Gastrocnemius medialis (tissue), 4 donors: Measurements from ENCODE around the gene HES5.

Experiments used
- CTCF ChIP-seq, 5 experiments: fragments of 450-650 bp in 3 of 5; fragments of 200-600 bp in 2 of 5; sonication (generic) in 2 of 5; IDR thresholded peaks in 4 of 5; conservative IDR thresholded peaks in 1 of 5; 1 replicate in 4 of 5; 2 replicates in 1 of 5; pipeline ENCODE4 v1.5.1; 2016 to 2019; ENCODE audit warnings: antibody characterized with exemption in 5 of 5, mild to moderate bottlenecking in 3 of 5, moderate library complexity in 3 of 5
- POLR2A ChIP-seq, 2 donors: fragments of 450-650 bp; IDR thresholded peaks; one replicate each; pipeline ENCODE4 v1.6.1; 2017; ENCODE audit warnings: antibody characterized with exemption in 2 of 2, mild to moderate bottlenecking in 2 of 2, moderate library complexity in 2 of 2

GRCh38 chr1:2564815-2565374 is 34.8 kb upstream of the HES5 start:
- TF ChIP-seq CTCF (IDR thresholded peaks at IDR 0.05 in 4 of 5, conservative IDR thresholded peaks at IDR 0.05 in 1 of 5) (no peak), POLR2A (IDR thresholded peaks at IDR 0.05) (no peak)
